ENCODE results near the gene NUTM1. TPM values are rescaled to one million over a fixed set of nuclear protein-coding genes. Genes with fewer than 3 reads are reported as not detected.

NUTM1 gene
- total RNA-seq, 5 donors from 2014 or later (not counting 1 experiment from before 2014, with no cell fraction given): not detected

DNA sequence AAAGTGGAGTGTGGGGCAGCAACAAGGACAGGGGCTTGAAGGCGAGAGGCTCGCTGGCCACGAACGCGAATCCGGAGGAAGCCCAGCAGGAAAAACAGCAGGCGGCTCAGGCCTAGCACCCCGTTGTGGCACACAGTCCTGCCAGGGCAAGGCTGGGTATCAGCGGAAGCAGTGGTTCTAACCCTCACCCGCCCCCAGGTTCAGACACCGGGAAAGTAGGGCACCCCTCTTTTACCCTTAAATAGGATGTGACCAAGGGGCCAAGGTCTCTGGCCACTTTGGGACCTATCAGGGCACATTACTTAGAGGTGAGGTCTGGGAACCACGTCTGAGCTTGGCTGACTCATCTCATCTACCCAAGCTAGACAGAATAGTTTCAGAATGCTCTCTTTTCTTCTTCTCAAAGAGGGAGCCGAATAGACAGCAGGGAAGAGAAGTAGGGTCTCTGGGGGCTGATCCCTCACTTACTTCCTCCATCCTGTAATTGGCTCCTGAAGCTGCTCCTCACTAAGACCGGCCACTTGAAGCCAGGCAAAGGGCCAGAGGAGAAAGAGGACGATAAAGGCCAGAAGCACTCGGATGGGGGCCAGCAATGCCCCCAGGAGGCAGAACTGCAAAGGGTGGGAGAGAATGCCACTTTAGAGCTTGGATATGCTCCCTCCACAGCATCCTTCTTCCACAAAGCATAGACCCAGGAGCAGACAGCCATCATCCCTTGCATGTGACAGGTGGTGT, 22.1 kb downstream of the NUTM1 start:
- Mint-ChIP-seq H3K27me3 (no peaks in the 10 kb centered on the region), H3K27ac (peak overlapping the region; percentile 65 to 80), H3K36me3 (peaks cover 16% of the 10 kb centered on the region), H3K4me1 (peaks cover 34 to 46% (median 40%) of the 10 kb centered on the region in 3 donors), H3K9me3 (no peaks in the 10 kb centered on the region), H3K4me3 (peak overlapping the region; percentile 95 to 97 (median 96))
- peak overlapping the region in 1 of 2 donors; percentile 92 for H3K4me3 ChIP-seq (ENCODE audit: control insufficient read depth in 1 of 2, extremely low read depth in 1 of 2, low read length in 1 of 2)
- H3K36me3 ChIP-seq (ENCODE audit: control insufficient read depth in 2 of 2, extremely low read depth in 1 of 2, insufficient read depth in 1 of 2, low read length in 1 of 2): peaks cover 0 to 32% of the 10 kb centered on the region in 2 donors
- H3K27ac ChIP-seq (ENCODE audit: low read length): peak overlapping the region; percentile 20
- WGBS (ENCODE audit: insufficient coverage): 67% methylated on average over 8 of the region's 16 CpGs
- DNase-seq (peak in 3 of 35 experiments; percentile 3 to 11 (median 7)), ATAC-seq (replicated peaks in 1 of 4) (no peak)
- H3K4me1 ChIP-seq (ENCODE audit: control insufficient read depth in 1 of 2, extremely low read depth in 1 of 2, insufficient read depth in 2 of 2, low read length in 2 of 2): peaks cover 10 to 37% of the 10 kb centered on the region in 2 experiments
- no peaks in the 10 kb centered on the region for H3K9me3 ChIP-seq
- ChIA-PET CTCF (interaction anchor here (1.2 to 3.5 kb wide), 2 partner anchors 22 to 124 kb away, joined by 3 to 24 read pairs; partner anchors contain the start of genes NOP10 (in 1 of the 2) and NUTM1 (in 1 of the 2)), POLR2A (interaction anchor here in 1 of 2 donors (0.6 kb wide), 1 partner anchor 46 kb away, joined by 4 read pairs; no protein-coding TSS in a partner anchor)
- no peaks in the 10 kb centered on the region for H3K27me3 ChIP-seq (replicated peaks in 1 of 2; ENCODE audit: control insufficient read depth in 2 of 2, extremely low read depth in 1 of 2, insufficient read depth in 2 of 2, low read length in 1 of 2)

DNA sequence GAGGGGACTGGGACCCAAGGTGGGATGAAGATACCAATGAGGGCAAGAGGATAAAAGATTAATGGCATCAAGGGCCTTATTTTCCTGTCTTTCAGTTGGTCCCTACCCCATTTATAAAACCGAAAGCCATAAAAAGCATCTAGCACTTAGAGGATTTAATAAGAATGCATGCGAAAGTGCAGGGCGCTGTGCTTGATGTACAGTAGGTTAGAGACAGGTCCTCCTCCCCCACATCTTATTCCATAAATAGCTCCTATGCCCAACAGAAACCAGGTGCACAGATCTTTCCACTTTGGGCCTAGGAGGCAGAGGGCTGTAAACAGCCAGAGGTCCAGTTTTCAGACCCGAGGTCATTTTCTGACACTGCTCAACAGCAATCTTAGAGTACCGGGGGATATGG, 22.7 kb downstream of the NUTM1 start:
- Histone ChIP-seq H3K4me3 (ENCODE audit: control insufficient read depth in 1 of 2, extremely low read depth in 1 of 2, low read length in 1 of 2) (peak overlapping the region; percentile 68 to 92), H3K27ac (ENCODE audit: low read length) (peak overlapping the region; percentile 20), H3K36me3 (ENCODE audit: control insufficient read depth in 2 of 2, extremely low read depth in 1 of 2, insufficient read depth in 1 of 2, low read length in 1 of 2) (peaks cover 0 to 27% of the 10 kb centered on the region in 2 donors), H3K4me1 (ENCODE audit: control insufficient read depth in 1 of 2, extremely low read depth in 1 of 2, insufficient read depth in 2 of 2, low read length in 2 of 2) (peaks cover 10 to 37% of the 10 kb centered on the region in 2 experiments), H3K27me3 (replicated peaks in 1 of 2; ENCODE audit: control insufficient read depth in 2 of 2, extremely low read depth in 1 of 2, insufficient read depth in 2 of 2, low read length in 1 of 2) (no peaks in the 10 kb centered on the region), H3K9me3 (no peaks in the 10 kb centered on the region)
- CTCF ChIA-PET: interaction anchor here (0.7 to 3.5 kb wide), 4 partner anchors 21 to 125 kb away, joined by 3 to 39 read pairs (median 14); partner anchors contain the start of genes NOP10 (in 1 of the 2) and NUTM1 (in 1 of the 2)
- POLR2A ChIA-PET: interaction anchor here in 1 of 2 donors (0.6 to 1.7 kb wide), 3 partner anchors 23 to 101 kb away, joined by 4 to 5 read pairs (median 4); partner anchors contain the start of genes NOP10 and NUTM1
- Mint-ChIP-seq H3K36me3 (peaks cover 12% of the 10 kb centered on the region), H3K27ac (peak overlapping the region; percentile 65 to 80), H3K4me3 (peak overlapping the region; percentile 95 to 97 (median 96)), H3K4me1 (peaks cover 34 to 46% (median 40%) of the 10 kb centered on the region in 3 donors), H3K27me3 (no peaks in the 10 kb centered on the region), H3K9me3 (no peaks in the 10 kb centered on the region)
- ATAC-seq (replicated peaks in 1 of 4) (no peak), DNase-seq (no peak)
- no CpG with 5 or more reads among the region's 5 CpGs for WGBS (ENCODE audit: insufficient coverage)

DNA sequence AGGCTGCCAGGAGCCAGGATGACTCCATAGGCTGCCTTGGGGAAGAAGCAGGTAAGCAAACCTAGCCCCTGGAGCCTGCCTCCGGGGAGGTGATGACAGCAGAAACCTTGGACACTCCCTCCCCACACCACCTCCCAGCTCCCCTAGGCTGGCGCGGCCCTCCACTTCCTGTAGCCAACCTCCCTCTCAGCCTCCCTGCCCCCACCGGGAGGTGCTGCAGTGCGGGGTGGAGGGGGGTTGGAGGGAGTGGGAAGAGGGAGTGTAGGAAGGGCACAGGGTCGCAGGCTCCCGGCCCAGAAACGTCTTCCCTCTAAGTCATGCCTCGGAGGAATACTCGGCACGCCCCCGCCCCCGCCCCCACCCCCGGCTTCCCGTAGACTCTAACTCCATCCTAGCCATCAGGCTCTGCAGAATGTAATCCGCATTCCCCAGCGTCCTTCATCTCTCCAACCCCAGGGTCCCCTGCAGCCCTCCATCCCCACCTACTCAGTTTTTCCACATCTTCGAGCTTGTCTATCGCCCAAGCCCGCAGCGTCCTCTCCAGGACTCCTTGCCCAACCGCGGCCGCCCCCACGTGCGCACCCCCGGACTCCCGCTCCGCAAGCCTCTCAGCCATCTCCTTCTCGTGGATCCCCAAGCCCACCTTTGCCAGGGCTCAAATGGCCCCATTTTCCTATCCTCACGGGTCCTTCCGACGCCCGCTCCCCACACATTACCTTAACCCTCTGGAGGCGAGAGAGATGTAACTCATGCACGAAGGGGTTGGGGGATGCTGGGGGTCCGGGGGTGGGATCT, 23.4 kb downstream of the NUTM1 start:
- Histone ChIP-seq H3K27ac (ENCODE audit: low read length) (no peak overlapping the region), H3K36me3 (ENCODE audit: control insufficient read depth in 2 of 2, extremely low read depth in 1 of 2, insufficient read depth in 1 of 2, low read length in 1 of 2) (peaks cover 0 to 21% of the 10 kb centered on the region in 2 donors), H3K4me3 (ENCODE audit: control insufficient read depth in 1 of 2, extremely low read depth in 1 of 2, low read length in 1 of 2) (peak overlapping the region; percentile 87 to 92), H3K9me3 (no peaks in the 10 kb centered on the region), H3K27me3 (replicated peaks in 1 of 2; ENCODE audit: control insufficient read depth in 2 of 2, extremely low read depth in 1 of 2, insufficient read depth in 2 of 2, low read length in 1 of 2) (no peaks in the 10 kb centered on the region), H3K4me1 (ENCODE audit: control insufficient read depth in 1 of 2, extremely low read depth in 1 of 2, insufficient read depth in 2 of 2, low read length in 2 of 2) (peaks cover 10 to 37% of the 10 kb centered on the region in 2 experiments)
- no peak for ATAC-seq (replicated peaks in 1 of 4)
- peaks cover 8% of the 10 kb centered on the region for H3K36me3 Mint-ChIP-seq
- no peaks in the 10 kb centered on the region for H3K27me3 Mint-ChIP-seq
- 0% methylated on average over 20 of the region's 37 CpGs for WGBS (ENCODE audit: insufficient coverage)
- no peaks in the 10 kb centered on the region for H3K9me3 Mint-ChIP-seq
- H3K27ac Mint-ChIP-seq: peak overlapping the region; percentile 80 to 90
- CTCF ChIA-PET: interaction anchor here (0.6 to 3.5 kb wide), 23 partner anchors 8 to 1120 kb away, joined by 3 to 39 read pairs (median 5); partner anchors contain the start of genes EMC7 (in 1 of the 2), GOLGA8A (in 1 of the 2), GOLGA8B (in 1 of the 2) and KATNBL1 (in 1 of the 2)
- DNase-seq: peak in 24 of 35 experiments; percentile 9 to 60 (median 23)
- H3K4me3 Mint-ChIP-seq: peak overlapping the region; percentile 95 to 97 (median 96)
- POLR2A ChIA-PET: interaction anchor here (0.6 to 1.7 kb wide), 4 partner anchors 24 to 244 kb away, joined by 3 to 5 read pairs (median 4); partner anchors contain the start of genes NOP10 (in 1 of the 2) and NUTM1 (in 1 of the 2)
- peaks cover 34 to 46% (median 40%) of the 10 kb centered on the region in 3 donors for H3K4me1 Mint-ChIP-seq

DNA sequence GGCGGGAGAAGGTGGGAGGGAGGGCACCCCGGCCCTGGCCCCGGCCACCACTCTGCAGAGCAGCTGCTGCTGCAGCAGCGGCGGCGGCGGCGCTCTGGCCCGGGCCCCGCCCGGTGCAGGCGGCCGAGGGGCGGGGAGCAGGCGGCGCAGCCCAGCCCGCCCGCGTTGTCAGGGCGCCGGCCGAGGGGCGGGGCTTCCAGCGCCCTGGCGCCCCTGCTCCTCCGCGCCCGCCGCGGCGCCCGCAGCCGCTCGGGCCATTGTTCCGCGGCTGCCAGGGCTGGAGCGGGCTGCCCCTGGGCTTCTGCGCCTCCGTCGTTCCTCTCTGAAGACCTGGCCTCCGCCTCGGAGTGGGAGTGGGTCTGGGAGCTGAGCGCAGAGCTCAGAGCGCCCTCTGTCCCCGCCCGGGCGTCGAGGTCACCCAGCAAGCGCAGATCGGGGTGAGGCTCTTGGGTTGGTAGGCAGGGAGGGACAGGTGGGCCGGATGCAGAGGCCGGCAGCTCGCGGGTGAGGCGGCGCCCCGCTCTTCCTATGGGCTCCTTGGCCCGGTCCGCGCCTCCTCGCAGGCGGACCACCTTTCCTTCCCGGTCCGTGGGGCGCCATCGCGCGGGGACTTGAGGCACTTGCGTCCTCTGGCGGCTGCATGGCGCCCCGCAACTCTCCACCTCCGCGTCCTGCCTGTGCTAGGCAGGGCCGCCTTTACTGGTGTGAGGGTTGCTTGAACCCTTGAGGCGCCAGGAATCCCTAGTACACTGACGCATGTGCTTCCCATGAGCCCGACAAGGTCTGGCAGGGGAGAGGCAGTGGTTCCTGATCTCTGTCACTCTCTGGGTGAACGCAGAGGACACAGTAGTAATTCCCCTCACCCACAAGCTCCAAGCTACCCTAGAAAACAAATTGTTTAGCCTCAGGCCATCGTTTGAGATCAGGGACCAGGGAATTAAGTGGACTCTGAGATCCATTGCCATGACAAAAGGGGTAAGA, 24.3 kb downstream of the NUTM1 start, which contains the start of gene LPCAT4:
LPCAT4 (minus strand) TSS at position 96 of the 981 bp plus-strand sequence. CDS start 96 bp downstream, outside the sequence.
- H3K4me1 Mint-ChIP-seq: peaks cover 34 to 46% (median 37%) of the 10 kb centered on the region in 3 donors
- H3K9me3 Mint-ChIP-seq: no peaks in the 10 kb centered on the region
- Histone ChIP-seq H3K27me3 (replicated peaks in 1 of 2; ENCODE audit: control insufficient read depth in 2 of 2, extremely low read depth in 1 of 2, insufficient read depth in 2 of 2, low read length in 1 of 2) (no peaks in the 10 kb centered on the region), H3K9me3 (no peaks in the 10 kb centered on the region), H3K27ac (ENCODE audit: low read length) (peak within 1 kb of the TSS; percentile 88), H3K4me3 (ENCODE audit: control insufficient read depth in 1 of 2, extremely low read depth in 1 of 2, low read length in 1 of 2) (peak within 1 kb of the TSS; percentile 87 to 92), H3K4me1 (ENCODE audit: control insufficient read depth in 1 of 2, extremely low read depth in 1 of 2, insufficient read depth in 2 of 2, low read length in 2 of 2) (peaks cover 10 to 37% of the 10 kb centered on the region in 2 experiments), H3K36me3 (ENCODE audit: control insufficient read depth in 2 of 2, extremely low read depth in 1 of 2, insufficient read depth in 1 of 2, low read length in 1 of 2) (peaks cover 0 to 16% of the 10 kb centered on the region in 2 donors)
- DNase-seq: peak; percentile 77 to 94 (median 86)
- no peaks in the 10 kb centered on the region for H3K27me3 Mint-ChIP-seq
- H3K36me3 Mint-ChIP-seq: peaks cover 7% of the 10 kb centered on the region
- ChIA-PET CTCF (interaction anchor here (0.5 to 3.5 kb wide), 29 partner anchors 9 to 1120 kb away, joined by 3 to 39 read pairs (median 4); partner anchors contain the start of genes EMC7 (in 1 of the 2), GOLGA8A (in 1 of the 2), GOLGA8B (in 1 of the 2) and KATNBL1 (in 1 of the 2)), POLR2A (interaction anchor here (0.6 to 1.7 kb wide), 4 partner anchors 25 to 243 kb away, joined by 3 to 5 read pairs (median 4); partner anchors contain the start of genes NOP10 (in 1 of the 2) and NUTM1 (in 1 of the 2))
- ATAC-seq (replicated peaks in 1 of 4): peak; percentile 87 to 92 (median 88)
- H3K27ac Mint-ChIP-seq: peak within 1 kb of the TSS; percentile 96
- peak within 1 kb of the TSS; percentile 95 to 97 (median 96) for H3K4me3 Mint-ChIP-seq
- WGBS (ENCODE audit: insufficient coverage): 1% methylated on average over 63 of the region's 80 CpGs

DNA sequence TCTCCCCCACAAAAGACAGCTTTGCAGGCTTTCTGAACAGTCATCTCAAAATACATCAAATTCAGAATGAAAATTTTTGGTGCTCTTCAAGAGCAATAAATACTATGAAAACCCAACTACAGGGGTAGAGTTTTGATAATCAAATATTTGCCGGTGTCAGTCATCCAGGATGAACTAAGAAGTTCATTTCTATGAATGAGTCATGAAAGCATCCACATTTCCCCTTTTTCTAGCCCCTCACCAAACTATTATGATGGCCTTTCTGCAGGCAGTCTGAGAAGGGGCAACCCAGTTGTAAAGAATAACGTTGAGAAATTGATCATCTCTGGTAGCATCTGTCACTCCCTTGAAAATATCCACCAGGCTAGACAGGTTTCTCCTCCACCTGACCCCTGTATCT, 27.0 kb downstream of the NUTM1 start:
- Histone ChIP-seq H3K4me3 (ENCODE audit: control insufficient read depth in 1 of 2, extremely low read depth in 1 of 2, low read length in 1 of 2) (no peak overlapping the region), H3K27ac (ENCODE audit: low read length) (no peak overlapping the region), H3K4me1 (ENCODE audit: control insufficient read depth in 1 of 2, extremely low read depth in 1 of 2, insufficient read depth in 2 of 2, low read length in 2 of 2) (peaks cover 10 to 28% of the 10 kb centered on the region in 2 experiments), H3K36me3 (ENCODE audit: control insufficient read depth in 2 of 2, extremely low read depth in 1 of 2, insufficient read depth in 1 of 2, low read length in 1 of 2) (no peaks in the 10 kb centered on the region), H3K9me3 (no peaks in the 10 kb centered on the region), H3K27me3 (replicated peaks in 1 of 2; ENCODE audit: control insufficient read depth in 2 of 2, extremely low read depth in 1 of 2, insufficient read depth in 2 of 2, low read length in 1 of 2) (no peaks in the 10 kb centered on the region)
- CTCF ChIA-PET: no interaction called here
- Mint-ChIP-seq H3K9me3 (no peaks in the 10 kb centered on the region), H3K4me3 (no peak overlapping the region), H3K36me3 (no peaks in the 10 kb centered on the region), H3K27ac (peak overlapping the region; percentile 68 to 76), H3K4me1 (peaks cover 24 to 34% (median 28%) of the 10 kb centered on the region in 3 donors), H3K27me3 (no peaks in the 10 kb centered on the region)
- ATAC-seq (replicated peaks in 1 of 4): no peak
- POLR2A ChIA-PET: no interaction called here
- no CpG with 5 or more reads among the region's 2 CpGs for WGBS (ENCODE audit: insufficient coverage)
- DNase-seq: no peak

All from T-cell (primary cell).